T-helper 1 cell treated with Interleukin-12 subunit alpha and Interleukin-12 subunit beta and Interleukin-4 antibody, amounts not matched to agents 30 μg/mL and 1 μg/mL, for 36 hours (primary cell): ENCODE results near the gene POTEG.
"Not testable (repeated sequence)": the region's sequence is repeated elsewhere in the genome, so short reads cannot be mapped to it uniquely, and the experiment has no call there.

Experiments used
- H3K27ac Mint-ChIP-seq: one replicate; pipeline ENCODE4 v1.8.0; 2021; ENCODE audit warnings: mild to moderate bottlenecking, mixed read lengths
- H3K27me3 Mint-ChIP-seq: one replicate; pipeline ENCODE4 v1.8.0; 2021; ENCODE audit warnings: low read depth, mixed read lengths
- H3K36me3 Mint-ChIP-seq: one replicate; pipeline ENCODE4 v1.8.0; 2021; ENCODE audit warnings: low read depth, mixed read lengths
- H3K4me1 Mint-ChIP-seq: one replicate; pipeline ENCODE4 v1.8.0; 2021; ENCODE audit warnings: low read depth, mixed read lengths
- H3K4me3 Mint-ChIP-seq: one replicate; pipeline ENCODE4 v1.8.0; 2021; ENCODE audit warnings: mild to moderate bottlenecking, moderate library complexity, mixed read lengths
- H3K9me3 Mint-ChIP-seq: one replicate; pipeline ENCODE4 v1.8.0; 2021; ENCODE audit warnings: mixed read lengths

POTEG gene

GRCh38 chr14:19388741-19389140, 45.4 kb downstream of the POTEG start:
- not testable (repeated sequence) for H3K36me3 Mint-ChIP-seq, H3K27me3 Mint-ChIP-seq, H3K9me3 Mint-ChIP-seq, H3K4me3 Mint-ChIP-seq, H3K4me1 Mint-ChIP-seq, H3K27ac Mint-ChIP-seq

GRCh38 chr14:19386996-19387395, 47.1 kb downstream of the POTEG start:
- not testable (repeated sequence) for H3K27me3 Mint-ChIP-seq, H3K36me3 Mint-ChIP-seq, H3K27ac Mint-ChIP-seq, H3K4me3 Mint-ChIP-seq, H3K9me3 Mint-ChIP-seq, H3K4me1 Mint-ChIP-seq

DNA sequence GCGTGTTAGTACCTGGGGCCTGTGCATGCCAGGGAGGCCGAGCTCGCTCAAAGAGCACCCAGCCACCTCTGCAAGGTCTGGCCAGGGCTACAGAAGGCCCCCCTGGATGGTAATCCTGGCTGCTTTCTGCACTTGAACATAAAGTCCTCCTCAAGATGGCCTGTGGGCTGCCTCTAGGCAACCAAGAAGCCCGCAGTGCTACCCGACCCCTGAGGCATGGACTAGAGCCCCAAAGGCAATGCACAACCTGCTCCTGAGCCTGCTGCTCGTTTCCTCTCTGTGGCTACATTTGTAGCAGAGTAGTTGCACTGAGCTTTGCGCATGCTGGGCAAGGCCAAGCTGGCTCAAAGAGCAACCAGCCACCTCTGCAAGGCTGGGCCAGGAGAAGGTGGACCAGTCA, 47.8 kb downstream of the POTEG start:
- not testable (repeated sequence) for H3K9me3 Mint-ChIP-seq, H3K36me3 Mint-ChIP-seq, H3K27ac Mint-ChIP-seq, H3K4me3 Mint-ChIP-seq, H3K4me1 Mint-ChIP-seq, H3K27me3 Mint-ChIP-seq

- H3K9me3 Mint-ChIP-seq, H3K27me3 Mint-ChIP-seq, H3K4me1 Mint-ChIP-seq, H3K27ac Mint-ChIP-seq, H3K36me3 Mint-ChIP-seq, H3K4me3 Mint-ChIP-seq: not testable (repeated sequence)
Observed at GRCh38 chr14:19384088-19384781, 49.9 kb downstream of the POTEG start.

- H3K9me3 Mint-ChIP-seq, H3K36me3 Mint-ChIP-seq, H3K4me1 Mint-ChIP-seq, H3K4me3 Mint-ChIP-seq, H3K27me3 Mint-ChIP-seq, H3K27ac Mint-ChIP-seq: not testable (repeated sequence)
Observed at GRCh38 chr14:19383008-19383584, 51.0 kb downstream of the POTEG start.

DNA sequence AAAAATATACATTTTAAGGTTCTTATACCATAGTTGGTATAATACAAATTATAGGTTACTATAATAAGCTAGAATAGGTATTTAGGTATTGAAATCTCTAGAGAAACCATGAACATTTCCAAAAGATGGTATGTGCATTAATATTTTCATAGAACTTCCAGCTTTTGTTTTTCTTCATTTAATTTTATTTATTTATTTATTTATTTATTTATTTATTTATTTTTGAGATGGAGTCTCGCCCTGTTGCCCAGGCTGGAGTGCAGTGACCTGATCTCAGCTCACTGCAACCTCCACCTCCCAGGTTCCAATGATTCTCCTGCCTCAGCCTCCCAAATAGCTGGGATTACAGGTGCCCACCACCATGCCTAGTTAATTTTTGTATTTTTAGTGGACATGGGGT, 54.0 kb downstream of the POTEG start:
- not testable (repeated sequence) for H3K4me3 Mint-ChIP-seq, H3K36me3 Mint-ChIP-seq, H3K4me1 Mint-ChIP-seq, H3K27me3 Mint-ChIP-seq, H3K9me3 Mint-ChIP-seq, H3K27ac Mint-ChIP-seq

DNA sequence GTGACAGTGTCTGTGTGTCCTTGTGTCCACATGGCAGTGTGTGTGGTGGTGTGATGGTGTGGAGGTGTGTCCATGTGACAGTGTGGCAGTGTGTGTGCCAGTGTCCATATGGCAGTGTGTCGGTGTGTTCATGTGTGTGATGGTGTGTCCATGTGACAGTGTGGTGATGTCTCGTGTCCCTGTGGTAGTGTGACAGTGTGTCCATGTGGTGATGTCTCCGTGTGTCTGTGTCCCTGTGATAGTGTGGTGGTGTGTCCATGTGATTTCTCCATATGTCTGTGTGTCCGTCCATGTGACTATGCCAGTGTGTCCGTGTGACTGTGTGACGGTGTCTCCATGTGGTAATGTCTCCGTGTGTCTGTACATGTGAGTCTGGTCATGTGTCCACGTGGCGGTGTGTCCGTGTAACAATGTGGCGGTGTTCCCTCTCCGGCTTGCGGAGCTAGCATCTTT, 59.7 kb downstream of the POTEG start:
- not testable (repeated sequence) for H3K27me3 Mint-ChIP-seq, H3K4me3 Mint-ChIP-seq, H3K9me3 Mint-ChIP-seq, H3K36me3 Mint-ChIP-seq, H3K27ac Mint-ChIP-seq, H3K4me1 Mint-ChIP-seq

DNA sequence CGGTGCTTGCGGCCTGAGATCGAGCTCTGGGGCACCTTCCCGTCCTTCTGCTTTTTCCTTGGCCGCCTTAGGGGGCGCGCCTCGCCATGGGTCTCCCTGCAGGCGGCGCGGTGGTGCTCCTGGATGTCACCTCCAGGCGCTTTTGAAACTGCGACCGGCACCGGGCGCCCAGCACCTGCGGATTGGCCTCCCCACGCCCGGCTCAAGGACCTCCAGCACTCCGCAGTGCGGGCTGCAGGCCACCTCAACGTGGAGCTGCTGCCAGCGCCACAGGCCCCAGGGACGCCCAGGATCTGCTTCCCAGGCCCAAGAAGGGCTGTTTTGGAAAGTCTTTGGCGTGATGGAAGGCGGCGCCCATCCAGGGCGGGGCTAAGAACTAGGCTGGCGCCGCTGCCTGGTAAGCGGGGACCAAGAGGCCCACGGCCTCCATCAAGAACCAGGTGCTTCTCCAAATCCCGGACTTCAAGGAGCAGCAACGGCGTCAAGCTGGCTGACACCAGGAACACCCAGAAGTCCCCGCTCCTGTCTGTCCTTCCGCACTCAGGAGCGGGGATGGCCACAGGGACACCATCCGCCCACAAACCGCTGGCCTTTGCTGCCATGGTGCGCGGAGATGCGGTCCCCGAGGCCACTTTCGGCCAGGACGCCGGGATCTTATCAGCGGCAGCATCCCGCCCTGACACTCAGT, 61.2 kb downstream of the POTEG start:
- H3K9me3 Mint-ChIP-seq, H3K27ac Mint-ChIP-seq, H3K36me3 Mint-ChIP-seq, H3K4me1 Mint-ChIP-seq, H3K27me3 Mint-ChIP-seq, H3K4me3 Mint-ChIP-seq: not testable (repeated sequence)

DNA sequence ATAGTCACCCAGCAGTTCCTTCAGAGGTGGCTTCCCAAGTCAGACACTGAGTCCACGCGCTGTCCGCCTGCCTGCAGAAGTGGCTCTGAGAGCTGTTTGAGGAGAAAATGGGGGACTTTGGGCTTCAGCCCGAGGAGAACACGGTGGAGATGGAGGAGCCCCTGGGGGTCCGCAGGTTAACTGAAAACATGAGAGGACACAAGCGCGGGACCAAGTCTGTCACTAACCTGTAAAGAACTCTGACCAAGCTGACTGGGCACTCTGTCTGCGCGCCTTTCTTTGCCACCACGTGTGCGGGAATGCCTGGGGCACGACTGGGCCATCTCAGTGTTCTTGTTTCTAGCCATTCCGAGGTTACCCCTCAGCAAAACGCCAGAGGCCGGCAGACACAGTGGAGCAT, 62.4 kb downstream of the POTEG start:
- not testable (repeated sequence) for H3K9me3 Mint-ChIP-seq, H3K4me3 Mint-ChIP-seq, H3K36me3 Mint-ChIP-seq, H3K4me1 Mint-ChIP-seq, H3K27me3 Mint-ChIP-seq, H3K27ac Mint-ChIP-seq

DNA sequence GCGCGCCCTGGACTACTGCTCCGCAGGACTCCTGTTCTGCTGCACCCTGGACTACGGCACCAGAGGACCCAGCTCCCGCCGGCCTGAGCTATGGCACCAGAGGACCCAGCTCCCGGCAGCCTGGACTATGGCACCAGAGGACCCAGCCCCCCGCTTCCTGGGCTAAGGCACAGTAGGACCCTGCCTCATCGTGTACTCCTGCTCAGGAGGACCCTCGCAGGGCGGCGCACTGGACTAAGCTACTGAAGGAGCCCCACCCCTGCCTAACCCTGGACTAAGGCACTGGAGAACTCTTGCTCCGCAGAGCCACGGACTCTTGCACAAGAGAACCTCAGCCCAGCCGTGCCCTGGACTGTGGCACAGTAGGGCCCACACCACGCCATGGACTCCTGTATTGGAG, 71.3 kb downstream of the POTEG start:
- H3K36me3 Mint-ChIP-seq, H3K27ac Mint-ChIP-seq, H3K27me3 Mint-ChIP-seq, H3K4me1 Mint-ChIP-seq, H3K9me3 Mint-ChIP-seq, H3K4me3 Mint-ChIP-seq: not testable (repeated sequence)

- not testable (repeated sequence) for H3K9me3 Mint-ChIP-seq, H3K27ac Mint-ChIP-seq, H3K27me3 Mint-ChIP-seq, H3K4me3 Mint-ChIP-seq, H3K4me1 Mint-ChIP-seq, H3K36me3 Mint-ChIP-seq
Observed at GRCh38 chr14:19362323-19362722, 71.8 kb downstream of the POTEG start.

- H3K9me3 Mint-ChIP-seq, H3K4me1 Mint-ChIP-seq, H3K27me3 Mint-ChIP-seq, H3K36me3 Mint-ChIP-seq, H3K27ac Mint-ChIP-seq, H3K4me3 Mint-ChIP-seq: not testable (repeated sequence)
Observed at GRCh38 chr14:19361636-19362253, 72.4 kb downstream of the POTEG start.

DNA sequence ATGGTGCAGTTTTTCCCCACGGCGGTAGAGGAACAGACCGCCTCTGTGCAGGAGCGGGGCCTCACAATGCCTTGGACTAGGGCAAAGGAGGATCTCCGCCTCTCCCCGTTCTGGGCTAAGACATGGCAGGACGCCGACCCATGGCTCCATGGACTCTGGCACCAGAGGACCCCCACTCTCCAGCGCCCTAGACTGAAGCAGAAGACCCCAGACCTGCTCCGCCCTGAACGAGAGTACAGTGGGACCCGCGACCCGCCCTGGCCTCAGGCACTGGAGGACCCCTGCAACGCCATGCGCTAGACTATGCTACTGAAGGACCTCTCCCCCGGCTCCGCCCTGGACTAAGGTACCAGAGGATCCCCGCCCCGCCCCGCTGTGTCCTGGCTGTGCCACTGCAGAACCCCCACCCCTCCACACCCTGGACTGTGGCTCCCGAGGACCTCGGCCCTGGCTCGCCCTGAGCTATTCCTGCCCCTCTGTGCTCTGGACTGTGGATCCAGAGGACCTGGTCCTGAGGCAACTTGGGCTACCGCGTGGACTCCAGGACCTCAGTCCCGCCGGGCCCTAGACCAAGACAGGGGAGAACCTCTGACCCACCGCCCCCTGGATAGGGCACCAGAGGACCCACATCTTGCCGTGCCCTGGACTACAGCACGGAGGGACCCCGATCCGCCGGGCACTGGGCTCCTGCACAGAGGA, 73.1 kb downstream of the POTEG start:
- not testable (repeated sequence) for H3K4me3 Mint-ChIP-seq, H3K36me3 Mint-ChIP-seq, H3K27ac Mint-ChIP-seq, H3K27me3 Mint-ChIP-seq, H3K9me3 Mint-ChIP-seq, H3K4me1 Mint-ChIP-seq
